ENCODE data around the gene MTSS2.

The MTSS2 gene

DNA sequence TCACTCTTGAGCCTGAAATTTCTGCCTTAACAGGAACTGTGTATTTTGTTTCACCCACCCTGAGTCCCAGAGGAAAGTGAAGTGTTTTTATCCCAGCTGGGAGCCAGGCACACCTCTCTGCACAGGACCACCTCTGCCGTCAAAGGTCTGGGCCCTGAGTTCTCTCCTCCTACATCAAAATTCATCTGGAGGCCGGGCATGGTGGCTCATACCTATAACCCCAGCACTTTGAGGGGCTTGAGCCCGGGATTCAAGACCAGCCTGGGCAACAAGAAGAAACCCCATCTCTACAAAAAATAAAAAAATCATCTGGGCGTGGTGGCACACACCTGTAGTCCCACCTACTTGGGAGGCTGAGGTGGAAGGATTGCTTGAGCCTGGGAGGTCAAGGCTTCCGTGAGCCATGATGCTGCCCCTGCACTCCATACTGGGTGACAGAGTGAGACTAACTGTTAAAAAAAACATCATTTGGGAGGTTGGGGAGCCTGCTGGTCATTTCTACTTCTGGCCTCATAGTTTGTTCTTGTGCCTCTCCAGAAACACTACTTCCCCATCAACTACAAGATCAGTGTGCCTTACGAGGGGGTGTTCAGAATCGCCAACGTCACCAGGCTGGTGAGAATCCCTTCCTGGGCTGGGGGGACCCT lies 29.7 kb downstream of the MTSS2 start:
- Histone ChIP-seq H3K36me3 (no peaks in the 10 kb centered on the region), H3K27me3 (no peaks in the 10 kb centered on the region), H3K27ac (no peak overlapping the region), H3K4me1 (ENCODE audit: control insufficient read depth in 1 of 2, insufficient read depth in 1 of 2, low read depth in 1 of 2, low read length in 1 of 2) (peaks cover 0 to 4% of the 10 kb centered on the region in 2 experiments), H3K9me3 (no peaks in the 10 kb centered on the region), H3K4me3 (ENCODE audit: low read depth in 1 of 2, low read length in 1 of 2) (no peak overlapping the region)
- TF ChIP-seq, protein P1, sequence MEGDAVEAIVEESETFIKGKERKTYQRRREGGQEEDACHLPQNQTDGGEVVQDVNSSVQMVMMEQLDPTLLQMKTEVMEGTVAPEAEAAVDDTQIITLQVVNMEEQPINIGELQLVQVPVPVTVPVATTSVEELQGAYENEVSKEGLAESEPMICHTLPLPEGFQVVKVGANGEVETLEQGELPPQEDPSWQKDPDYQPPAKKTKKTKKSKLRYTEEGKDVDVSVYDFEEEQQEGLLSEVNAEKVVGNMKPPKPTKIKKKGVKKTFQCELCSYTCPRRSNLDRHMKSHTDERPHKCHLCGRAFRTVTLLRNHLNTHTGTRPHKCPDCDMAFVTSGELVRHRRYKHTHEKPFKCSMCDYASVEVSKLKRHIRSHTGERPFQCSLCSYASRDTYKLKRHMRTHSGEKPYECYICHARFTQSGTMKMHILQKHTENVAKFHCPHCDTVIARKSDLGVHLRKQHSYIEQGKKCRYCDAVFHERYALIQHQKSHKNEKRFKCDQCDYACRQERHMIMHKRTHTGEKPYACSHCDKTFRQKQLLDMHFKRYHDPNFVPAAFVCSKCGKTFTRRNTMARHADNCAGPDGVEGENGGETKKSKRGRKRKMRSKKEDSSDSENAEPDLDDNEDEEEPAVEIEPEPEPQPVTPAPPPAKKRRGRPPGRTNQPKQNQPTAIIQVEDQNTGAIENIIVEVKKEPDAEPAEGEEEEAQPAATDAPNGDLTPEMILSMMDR (IDR thresholded peaks at IDR 0.05) = no peak

DNA sequence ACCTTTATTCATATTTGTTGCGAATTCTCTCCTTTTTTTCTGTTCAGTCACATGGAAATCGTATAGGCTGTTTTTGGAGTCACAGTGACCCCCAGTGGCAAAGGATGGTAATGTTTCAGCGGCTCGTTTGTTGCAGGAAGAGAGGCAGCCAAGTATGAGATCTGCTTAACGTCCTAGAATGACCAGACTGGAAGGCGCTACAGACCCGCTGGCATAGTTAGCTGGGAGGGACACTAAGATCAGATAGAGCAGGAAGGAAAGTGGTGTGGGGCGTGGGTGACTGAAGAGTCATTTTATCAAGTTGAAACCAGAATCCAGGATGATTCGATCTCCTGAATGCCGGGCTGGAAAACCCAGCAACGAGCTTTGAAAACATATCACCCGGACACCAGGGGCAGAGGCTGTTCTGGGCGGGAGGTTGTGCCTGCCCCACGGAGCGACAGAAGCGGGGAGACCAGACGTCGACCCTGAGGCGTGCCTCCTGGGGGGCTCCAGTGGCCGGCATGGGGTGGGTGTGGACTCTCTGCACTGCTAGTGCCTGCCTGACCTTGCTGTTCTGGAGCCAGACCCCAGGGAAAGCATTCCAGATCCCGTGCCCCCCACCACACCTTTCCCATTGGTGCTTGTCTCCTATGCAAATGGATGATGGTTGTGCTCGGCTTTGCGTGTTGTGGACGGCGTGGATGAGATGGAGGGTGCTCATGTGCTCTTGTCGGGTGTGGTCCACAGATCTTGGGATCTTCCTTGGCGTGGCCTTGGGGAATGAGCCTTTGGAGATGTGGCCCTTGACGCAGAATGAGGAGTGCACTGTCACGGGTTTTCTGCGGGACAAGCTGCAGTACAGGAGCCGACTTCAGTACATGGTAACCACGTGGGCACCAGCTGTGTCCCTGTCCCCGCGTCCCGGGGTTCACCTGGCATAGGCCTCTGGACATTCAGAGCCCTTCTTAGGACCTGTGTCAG lies 31.8 kb downstream of the MTSS2 start:
- H3K27me3 ChIP-seq = no peaks in the 10 kb centered on the region
- H3K36me3 ChIP-seq = no peaks in the 10 kb centered on the region
- TF ChIP-seq, protein P1 (IDR thresholded peaks at IDR 0.05) = peak; percentile 78
- H3K9me3 ChIP-seq = no peaks in the 10 kb centered on the region
- no peak overlapping the region for H3K27ac ChIP-seq
- no peak overlapping the region for H3K4me3 ChIP-seq (ENCODE audit: low read depth in 1 of 2, low read length in 1 of 2)
- peaks cover 0 to 4% of the 10 kb centered on the region in 2 experiments for H3K4me1 ChIP-seq (ENCODE audit: control insufficient read depth in 1 of 2, insufficient read depth in 1 of 2, low read depth in 1 of 2, low read length in 1 of 2)

DNA sequence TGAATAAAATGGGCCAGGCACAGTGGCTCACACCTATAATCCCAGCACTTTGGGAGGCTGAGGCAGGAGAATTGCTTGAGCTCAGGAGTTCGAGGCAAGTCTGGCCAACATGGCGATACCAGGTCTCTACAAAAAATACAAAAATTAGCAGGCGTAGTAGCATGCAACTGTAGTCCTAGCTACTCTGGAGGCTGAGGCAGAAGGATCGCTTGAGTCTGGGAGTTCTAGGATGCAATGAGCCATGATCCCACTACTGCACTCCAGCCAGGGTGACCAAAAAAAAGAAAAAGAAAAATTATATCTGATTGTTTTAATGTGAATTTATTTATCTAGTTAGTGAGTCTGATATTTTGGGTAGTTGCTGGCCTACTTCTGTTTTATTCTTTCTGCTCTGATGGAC lies 32.4 kb downstream of the MTSS2 start:
- H3K9me3 ChIP-seq = no peaks in the 10 kb centered on the region

GRCh38 chr16:70652322-70652721 lies 33.5 kb downstream of the MTSS2 start:
- H3K9me3 ChIP-seq = no peaks in the 10 kb centered on the region
- no peak overlapping the region for H3K27ac ChIP-seq
- no peaks in the 10 kb centered on the region for H3K36me3 ChIP-seq
- H3K4me3 ChIP-seq (ENCODE audit: low read depth in 1 of 2, low read length in 1 of 2) = no peak overlapping the region
- peaks cover 0 to 4% of the 10 kb centered on the region in 2 experiments for H3K4me1 ChIP-seq (ENCODE audit: control insufficient read depth in 1 of 2, insufficient read depth in 1 of 2, low read depth in 1 of 2, low read length in 1 of 2)
- no peaks in the 10 kb centered on the region for H3K27me3 ChIP-seq
- TF ChIP-seq, protein P1 (IDR thresholded peaks at IDR 0.05) = no peak

More for the DNA sequence above, 32.4 kb downstream of the MTSS2 start:
- Histone ChIP-seq H3K27ac (no peak overlapping the region), H3K4me1 (ENCODE audit: control insufficient read depth in 1 of 2, insufficient read depth in 1 of 2, low read depth in 1 of 2, low read length in 1 of 2) (peaks cover 0 to 4% of the 10 kb centered on the region in 2 experiments), H3K4me3 (ENCODE audit: low read depth in 1 of 2, low read length in 1 of 2) (no peak overlapping the region), H3K36me3 (no peaks in the 10 kb centered on the region), H3K27me3 (no peaks in the 10 kb centered on the region)
- TF ChIP-seq, protein P1 (IDR thresholded peaks at IDR 0.05) = no peak

DNA sequence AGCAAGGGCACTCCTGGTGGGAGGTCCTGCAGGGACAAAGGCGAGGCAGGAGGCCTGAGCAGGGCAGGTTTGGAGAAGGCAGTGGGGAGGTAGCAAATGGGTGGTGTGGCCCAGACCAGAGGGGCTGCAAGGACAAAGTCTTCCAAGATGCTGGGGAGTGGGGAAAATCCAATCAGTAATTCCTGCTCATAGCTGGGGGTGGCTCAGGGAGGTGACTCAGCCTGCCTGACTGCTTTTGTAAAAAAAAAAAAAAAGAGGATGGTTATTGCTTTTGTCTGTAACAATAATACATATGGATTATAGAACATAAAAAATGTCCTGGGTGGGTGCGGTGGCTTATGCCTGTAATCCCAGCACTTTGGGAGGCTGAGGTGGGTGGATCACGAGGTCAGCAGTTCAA lies 34.3 kb downstream of the MTSS2 start:
- TF ChIP-seq, protein P1 (IDR thresholded peaks at IDR 0.05) = no peak
- H3K27ac ChIP-seq = no peak overlapping the region
- H3K4me3 ChIP-seq (ENCODE audit: low read depth in 1 of 2, low read length in 1 of 2) = no peak overlapping the region
- H3K4me1 ChIP-seq (ENCODE audit: control insufficient read depth in 1 of 2, insufficient read depth in 1 of 2, low read depth in 1 of 2, low read length in 1 of 2) = peaks cover 0 to 4% of the 10 kb centered on the region in 2 experiments
- no peaks in the 10 kb centered on the region for H3K9me3 ChIP-seq
- H3K27me3 ChIP-seq = no peaks in the 10 kb centered on the region
- H3K36me3 ChIP-seq = no peaks in the 10 kb centered on the region

All from neutrophil (primary cell).